MM.1S (cell line): ENCODE results near the gene PMM2.

Experiments
- CTCF ChIP-seq: fragments of 300-600 bp; sonication (generic); IDR thresholded peaks from 2 replicates; pipeline ENCODE4 v1.5.1; 2016; ENCODE audit warnings: antibody characterized with exemption, low read length, mixed read lengths
- EZH2 ChIP-seq: fragments of 300-600 bp; sonication (generic); optimal IDR thresholded peaks from 2 replicates; pipeline ENCODE3; 2017; ENCODE audit warnings: low read depth, mild to moderate bottlenecking, antibody characterized with exemption, low read length, mixed read lengths
- EZH2phosphoT487 ChIP-seq: fragments of 300-600 bp; sonication (generic); IDR thresholded peaks from 2 replicates; pipeline ENCODE4 v1.6.1; 2018; ENCODE audit warnings: antibody characterized with exemption, low read length

GRCh38 chr16:8796469-8797363 is 923 bp upstream of the PMM2 start:
- TF ChIP-seq CTCF (no peak), EZH2 (no peak), EZH2phosphoT487 (no peak)
